Uterus (tissue), 2 donors: Measurements from ENCODE around the gene SYDE2.
"Not testable (repeated sequence)": the region's sequence is repeated elsewhere in the genome, so short reads cannot be mapped to it uniquely, and the experiment has no call there.

Experiments used
- CTCF ChIP-seq, 4 experiments: fragments of 200-600 bp in 2 of 4; fragments of 450-650 bp in 2 of 4; sonication (generic) in 2 of 4; IDR thresholded peaks; one replicate each; pipeline ENCODE4 v1.5.1; 2016 to 2019; ENCODE audit warnings: antibody characterized with exemption in 4 of 4, mild to moderate bottlenecking in 2 of 4, moderate library complexity in 1 of 4
- POLR2A ChIP-seq, 2 donors: fragments of 450-650 bp; IDR thresholded peaks; one replicate each; pipeline ENCODE4 v1.6.1; 2016; ENCODE audit warnings: antibody characterized with exemption in 2 of 2, mild to moderate bottlenecking in 1 of 2, moderate library complexity in 1 of 2

GRCh38 chr1:85187021-85187420 lies 13.8 kb downstream of the SYDE2 start:
- TF ChIP-seq POLR2A, CTCF (IDR thresholded peaks at IDR 0.05): not testable (repeated sequence)
